Kidney capillary endothelial cell (primary cell): ENCODE data around the gene PEX3.
A peak's percentile ranks its signal among the peaks of the same experiment; 100 is the strongest.
"Not testable (repeated sequence)": the region's sequence is repeated elsewhere in the genome, so short reads cannot be mapped to it uniquely, and the experiment has no call there.

Source experiments
- DNase-seq: peaks from one replicate; pipeline ENCODE4 v3.0.0-alpha.2; 2018; ENCODE audit warnings: low spot score

The PEX3 gene

GRCh38 chr6:143447865-143448264 is 2.7 kb upstream of the PEX3 start:
- DNase-seq: not testable (repeated sequence)

- no peak for DNase-seq
Measured at GRCh38 chr6:143449082-143449713, 1.4 kb upstream of the PEX3 start.

- peak; percentile 5 for DNase-seq
Measured at GRCh38 chr6:143449714-143450452, 722 bp upstream of the PEX3 start.

GRCh38 chr6:143451531-143451930 is 926 bp downstream of the PEX3 start:
- no peak for DNase-seq

GRCh38 chr6:143457563-143458359 is 7.2 kb downstream of the PEX3 start:
- no peak for DNase-seq

GRCh38 chr6:143465546-143465945 is 14.9 kb downstream of the PEX3 start:
- no peak for DNase-seq

- no peak for DNase-seq
Measured at GRCh38 chr6:143468026-143468425, 17.4 kb downstream of the PEX3 start.

GRCh38 chr6:143468823-143469222 is 18.2 kb downstream of the PEX3 start:
- not testable (repeated sequence) for DNase-seq

GRCh38 chr6:143471822-143472221 is 21.2 kb downstream of the PEX3 start:
- DNase-seq: no peak

GRCh38 chr6:143476545-143476944 is 25.9 kb downstream of the PEX3 start:
- DNase-seq: no peak

- no peak for DNase-seq
Measured at GRCh38 chr6:143478479-143479062, 28.0 kb downstream of the PEX3 start.

- DNase-seq: no peak
Measured at GRCh38 chr6:143482593-143482992, 32.0 kb downstream of the PEX3 start.

- DNase-seq: no peak
Measured at GRCh38 chr6:143485967-143486366, 35.4 kb downstream of the PEX3 start.

- no peak for DNase-seq
Measured at GRCh38 chr6:143486752-143487151, 36.1 kb downstream of the PEX3 start.

- no peak for DNase-seq
Measured at GRCh38 chr6:143490244-143490643, 39.6 kb downstream of the PEX3 start.

GRCh38 chr6:143490775-143491174 is 40.2 kb downstream of the PEX3 start:
- DNase-seq: no peak

GRCh38 chr6:143496974-143497373 is 46.4 kb downstream of the PEX3 start:
- DNase-seq: no peak

GRCh38 chr6:143498428-143498827 is 47.8 kb downstream of the PEX3 start:
- no peak for DNase-seq

- DNase-seq: no peak
Measured at GRCh38 chr6:143501851-143502250, 51.2 kb downstream of the PEX3 start.

- no peak for DNase-seq
Measured at GRCh38 chr6:143504369-143504768, 53.8 kb downstream of the PEX3 start.

GRCh38 chr6:143505111-143505510 is 54.5 kb downstream of the PEX3 start:
- DNase-seq: no peak

- DNase-seq: no peak
Measured at GRCh38 chr6:143505537-143505936, 54.9 kb downstream of the PEX3 start.

- no peak for DNase-seq
Measured at GRCh38 chr6:143506199-143506598, 55.6 kb downstream of the PEX3 start.
